CD4-positive, alpha-beta T cell treated with Interleukin-10 for 1 hour (primary cell): Measurements from ENCODE around the gene EYS.

Experiments used
- DNase-seq: peaks from one replicate; pipeline ENCODE4 v3.0.0-alpha.2; 2020

Gene EYS

DNA sequence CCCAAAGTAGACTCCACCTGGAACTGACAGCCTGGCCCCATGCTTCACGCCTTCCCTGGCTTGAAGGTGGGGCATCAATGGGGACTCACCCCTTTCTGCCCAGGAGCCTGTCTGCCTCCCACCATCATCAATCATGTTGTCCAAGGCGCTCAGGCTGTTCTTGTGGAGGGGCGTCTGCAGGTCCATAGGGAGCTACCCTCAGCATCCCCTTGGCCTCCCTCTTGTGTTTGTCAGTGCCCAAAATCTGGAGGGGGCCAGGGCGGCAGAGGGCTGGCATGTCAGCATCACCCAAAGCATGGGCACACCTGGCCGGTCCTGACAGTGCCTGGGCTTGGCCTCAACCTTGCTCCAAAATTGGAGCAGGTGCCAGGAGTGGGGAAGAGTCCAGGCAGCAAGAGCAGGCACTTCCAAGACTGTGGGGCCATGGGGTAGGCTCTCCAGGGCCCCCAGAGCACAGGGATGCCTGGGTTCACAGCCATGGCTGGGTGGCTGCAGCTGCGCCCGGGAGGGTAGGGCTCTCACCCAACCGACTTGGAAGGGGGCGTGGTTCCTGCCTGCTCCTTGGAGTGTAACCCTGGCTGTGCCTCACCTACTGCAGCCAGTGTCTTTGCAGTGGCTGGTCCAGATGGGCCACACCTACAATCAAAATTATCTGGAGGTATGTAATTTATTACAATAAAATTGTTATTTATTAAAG, 903.4 kb downstream of the EYS start:
- DNase-seq: no peak

DNA sequence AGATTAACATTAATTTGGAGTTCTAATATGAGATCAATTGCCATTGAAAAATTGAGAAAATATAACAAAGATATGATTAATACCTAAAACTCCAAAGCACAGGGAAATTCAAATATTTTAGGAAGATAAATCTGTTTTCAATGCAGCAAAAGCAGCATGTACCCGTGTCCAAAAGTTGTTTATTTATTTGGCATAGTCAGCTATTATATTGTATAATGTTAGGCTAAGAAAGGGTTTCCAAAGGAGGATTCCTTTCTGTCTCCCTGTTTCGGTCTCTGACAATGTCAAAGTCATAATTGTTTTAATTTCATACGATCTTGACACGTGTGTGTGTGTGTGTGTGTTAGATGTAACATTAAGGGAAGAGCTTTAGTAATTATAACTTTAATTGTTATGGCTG, 914.5 kb downstream of the EYS start:
- no peak for DNase-seq

- DNase-seq: no peak
Measured at GRCh38 chr6:64789476-64789875, 917.5 kb downstream of the EYS start.

DNA sequence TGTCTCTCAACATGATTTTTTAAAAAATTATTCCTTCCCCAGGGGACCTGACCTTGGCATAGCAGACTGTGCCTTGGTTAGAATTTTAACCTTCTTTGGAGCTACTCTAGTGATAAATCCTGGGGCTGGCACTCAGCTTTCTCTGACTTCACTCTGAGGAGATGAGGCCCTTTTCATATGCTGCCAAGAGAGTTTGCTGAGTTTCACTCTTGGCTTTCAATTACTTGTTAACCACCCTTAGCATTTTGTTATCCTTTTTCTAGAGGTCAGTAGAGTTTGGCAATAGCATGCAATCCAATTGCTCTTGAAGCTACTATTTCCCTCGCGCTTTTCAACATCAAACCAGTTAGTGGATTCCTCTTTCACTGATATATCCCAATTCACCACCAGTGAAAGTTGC, 920.3 kb downstream of the EYS start:
- DNase-seq: no peak

GRCh38 chr6:64782877-64783276, 924.1 kb downstream of the EYS start:
- no peak for DNase-seq

DNA sequence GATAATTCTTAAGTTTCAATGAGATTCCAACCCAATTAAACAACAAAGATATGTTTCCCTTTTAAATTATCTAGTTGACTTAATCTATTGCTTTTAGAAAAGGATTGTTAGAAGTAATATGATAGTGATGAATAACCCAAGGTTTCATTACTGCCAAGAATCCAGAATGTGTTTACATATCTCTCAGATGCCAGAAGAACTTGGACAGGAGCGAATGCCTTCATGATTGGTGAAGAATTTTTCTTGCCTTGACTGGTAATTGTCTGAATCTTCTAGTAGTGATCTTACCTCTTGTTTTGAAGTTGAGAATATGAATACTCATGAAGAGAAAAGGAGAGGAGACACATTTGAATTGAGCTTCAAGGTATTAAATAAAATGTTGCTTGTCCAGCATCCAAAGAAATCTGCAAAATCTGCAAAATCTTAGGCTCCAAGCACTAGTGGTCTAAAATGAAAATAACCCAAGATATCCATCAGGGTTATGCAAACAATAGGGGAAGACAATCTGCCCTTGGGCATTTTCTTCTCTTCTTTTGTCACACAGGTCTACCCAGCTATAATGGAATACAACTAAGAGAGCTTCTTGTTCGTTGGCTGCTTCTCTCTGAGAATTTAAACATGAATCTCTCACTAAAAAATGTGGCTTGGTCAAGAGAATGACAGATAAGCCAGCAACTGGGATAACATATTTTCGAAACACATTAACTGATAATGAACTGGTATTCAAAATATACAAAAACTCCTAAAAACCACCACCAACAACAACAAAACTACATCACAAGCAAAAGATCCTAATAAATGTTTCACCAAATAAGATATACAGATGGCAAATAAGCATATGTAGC, 928.9 kb downstream of the EYS start:
- DNase-seq: no peak

DNA sequence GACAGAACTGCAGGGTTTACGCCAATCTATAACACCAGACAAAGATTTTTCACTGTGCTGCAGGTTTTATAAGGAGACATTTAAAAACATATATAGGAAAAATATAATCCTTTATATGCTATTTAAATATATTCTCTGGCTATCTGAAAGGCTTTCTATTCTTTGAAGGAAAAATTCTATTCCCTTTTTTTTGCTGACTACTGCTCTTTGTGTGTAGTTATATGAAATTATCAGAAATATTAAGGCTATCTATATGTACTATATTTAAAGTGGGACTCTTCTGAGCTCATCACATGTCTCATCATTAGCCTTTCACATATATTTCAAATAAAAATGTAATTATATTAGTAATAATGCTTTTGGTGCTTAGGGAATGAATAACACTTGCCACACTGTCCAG, 930.7 kb downstream of the EYS start:
- no peak for DNase-seq

DNA sequence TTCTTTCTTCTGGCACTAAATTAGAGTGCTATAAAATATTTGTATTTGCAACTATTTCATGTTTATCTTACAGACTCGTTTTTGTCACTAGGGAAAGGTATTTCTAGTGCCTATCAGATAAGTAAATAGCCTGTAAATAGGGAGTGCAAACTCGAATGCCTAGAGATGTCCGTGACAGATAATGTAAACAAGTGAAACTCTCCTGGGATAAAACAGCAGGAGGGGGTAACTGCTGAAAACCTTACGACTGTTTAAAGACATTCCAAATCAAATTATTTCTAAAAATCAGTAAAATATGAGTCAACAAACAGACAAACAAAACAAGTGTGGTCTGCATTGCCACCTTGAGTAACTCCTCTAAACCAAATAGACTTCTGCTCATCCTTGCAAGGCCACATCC, 932.1 kb downstream of the EYS start:
- no peak for DNase-seq

DNA sequence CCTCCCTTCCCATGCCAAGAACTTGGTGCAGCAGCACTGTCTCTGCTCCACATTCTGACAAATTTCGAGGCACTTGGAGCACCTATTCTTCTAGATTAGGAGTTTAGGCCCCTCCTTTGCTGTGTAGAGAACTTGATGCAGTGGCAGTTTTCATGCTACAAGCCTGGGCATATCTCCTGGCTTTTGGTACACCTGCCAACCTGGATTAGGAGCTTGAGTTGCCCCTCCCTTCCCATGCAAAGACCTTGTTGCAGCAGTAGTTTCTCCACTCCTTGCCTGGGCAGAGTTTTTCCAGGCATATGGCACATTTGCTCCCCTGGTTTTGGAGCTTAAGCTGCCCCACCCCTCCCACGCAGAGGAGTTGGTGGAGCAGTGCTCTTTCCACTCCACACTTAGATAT, 956.1 kb downstream of the EYS start:
- no peak for DNase-seq

DNA sequence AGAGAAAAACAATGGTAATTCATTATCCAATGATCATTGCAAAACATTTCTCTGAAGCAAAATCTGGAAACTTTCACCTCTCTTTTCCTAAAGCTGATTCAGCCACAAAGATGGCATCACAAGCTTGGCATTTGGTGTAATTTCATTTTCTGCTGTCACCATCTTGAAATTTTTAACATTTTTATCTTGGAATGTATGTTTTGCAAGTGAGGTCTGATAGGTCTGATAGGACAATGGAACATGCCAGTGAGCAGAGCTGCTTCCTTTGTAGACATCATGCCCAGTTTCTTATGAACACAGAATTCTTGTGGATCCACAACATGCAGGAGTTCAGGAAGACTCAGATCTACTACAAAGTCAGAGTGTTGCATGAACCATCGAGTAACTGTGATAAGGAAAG, 969.6 kb downstream of the EYS start:
- DNase-seq: no peak

DNA sequence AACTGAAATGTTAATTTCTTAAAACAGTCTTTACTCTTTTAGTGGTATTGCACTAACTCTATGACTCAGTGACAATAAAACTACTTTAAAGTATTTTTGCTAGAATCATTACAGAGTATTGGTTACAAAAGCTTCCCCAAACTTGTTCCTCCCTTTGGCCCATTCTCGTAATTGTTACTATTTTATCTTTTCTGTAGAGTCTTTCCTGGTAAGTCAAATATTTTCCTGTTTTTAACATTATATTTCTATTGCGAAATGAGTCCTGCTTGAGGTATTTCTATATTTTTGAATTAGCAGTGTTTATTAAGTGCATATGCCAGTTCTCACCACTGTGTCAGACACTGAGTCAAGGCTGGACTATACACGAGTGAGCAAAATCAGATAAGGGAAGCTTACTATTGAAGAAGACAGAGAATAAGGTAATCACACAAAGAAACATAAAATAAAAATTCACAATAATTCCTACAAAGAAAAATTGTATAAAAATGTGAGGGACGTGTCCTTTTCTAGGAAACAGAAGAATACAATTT, 970.5 kb downstream of the EYS start:
- no peak for DNase-seq

GRCh38 chr6:64733433-64733832, 973.6 kb downstream of the EYS start:
- DNase-seq: no peak

DNA sequence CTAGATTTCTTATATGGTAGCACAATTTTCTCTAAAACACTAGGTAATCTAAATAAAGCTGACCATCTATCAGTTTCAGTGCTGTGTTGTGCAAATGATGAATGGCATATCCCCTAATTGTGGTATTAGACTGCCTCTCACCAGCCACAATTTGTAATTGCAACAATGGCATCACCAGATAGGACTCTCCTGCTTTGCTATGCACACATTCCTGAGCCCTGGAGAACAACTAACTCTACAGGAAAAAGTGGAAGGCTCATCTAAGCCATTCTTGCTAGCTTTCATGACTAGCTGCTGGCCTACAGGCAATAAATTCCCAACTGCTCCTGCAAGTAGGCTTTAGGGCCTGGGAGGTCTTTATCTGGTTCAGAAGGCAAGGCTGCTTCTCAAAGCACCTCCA, 974.1 kb downstream of the EYS start:
- DNase-seq: no peak

GRCh38 chr6:64729522-64729921, 977.5 kb downstream of the EYS start:
- no peak for DNase-seq

- DNase-seq: no peak
Measured at GRCh38 chr6:64727075-64727474, 980.0 kb downstream of the EYS start.

- no peak for DNase-seq
Measured at GRCh38 chr6:64724091-64724490, 982.9 kb downstream of the EYS start.

DNA sequence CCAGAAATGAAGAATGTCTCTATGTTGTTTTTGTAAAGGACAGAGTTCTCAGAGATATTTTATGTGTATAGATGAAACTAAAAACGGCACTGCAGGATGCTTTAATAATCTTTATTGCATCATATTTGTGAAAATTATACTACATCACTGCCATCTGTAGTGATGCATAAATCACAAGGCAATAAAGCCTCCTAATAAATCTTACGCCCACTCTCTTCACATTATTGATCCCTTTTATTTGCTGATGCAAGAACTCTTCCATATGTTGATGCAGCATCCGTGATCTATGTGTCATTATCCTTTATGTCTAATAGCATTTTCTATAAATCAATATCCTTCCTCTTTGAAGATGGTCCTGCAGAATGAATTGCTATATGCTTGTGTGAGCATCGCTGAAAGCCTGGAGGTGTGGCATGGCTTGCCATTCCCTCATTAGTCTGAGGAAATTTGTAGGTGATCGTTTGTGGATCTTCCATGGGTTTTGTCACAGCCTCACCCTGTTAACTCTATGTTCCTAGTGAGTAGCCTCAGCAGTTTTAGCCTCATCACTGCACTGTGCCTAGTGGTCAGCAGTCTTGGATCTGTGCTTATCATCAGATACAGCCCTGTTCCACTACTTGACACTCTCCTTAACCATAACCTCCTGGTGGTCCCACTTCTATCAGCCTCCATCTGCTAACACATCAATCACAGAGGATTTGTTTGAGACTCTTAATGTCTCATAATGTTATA, 983.5 kb downstream of the EYS start:
- DNase-seq: no peak

GRCh38 chr6:64721865-64722264, 985.2 kb downstream of the EYS start:
- DNase-seq: no peak

GRCh38 chr6:64717281-64717680, 989.7 kb downstream of the EYS start:
- DNase-seq: no peak

DNA sequence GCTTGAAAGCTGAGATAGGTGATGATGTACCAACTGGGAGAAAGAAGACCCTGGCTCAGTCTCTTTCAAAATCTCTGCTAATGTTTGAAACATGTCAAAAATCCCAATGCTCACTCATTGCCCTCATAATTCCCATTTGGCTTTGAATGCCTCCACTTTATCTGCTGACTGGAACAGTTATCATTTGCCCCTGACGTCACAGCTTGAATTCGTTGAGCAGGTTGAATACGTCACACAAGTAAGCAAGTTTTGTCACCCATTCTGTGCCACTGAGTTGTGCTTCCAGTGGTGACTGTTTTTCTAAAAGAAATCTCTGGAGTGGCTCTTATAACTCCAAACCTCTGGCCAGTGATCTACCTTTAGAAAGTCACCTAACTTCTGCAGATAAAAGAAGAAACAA, 991.4 kb downstream of the EYS start:
- DNase-seq: no peak

- DNase-seq: no peak
Measured at GRCh38 chr6:64714073-64714472, 993.0 kb downstream of the EYS start.

- DNase-seq: no peak
Measured at GRCh38 chr6:64713175-64713574, 993.9 kb downstream of the EYS start.

- no peak for DNase-seq
Measured at GRCh38 chr6:64712606-64713005, 994.4 kb downstream of the EYS start.

GRCh38 chr6:64703922-64704321, 1003.1 kb downstream of the EYS start:
- DNase-seq: no peak
